ENCODE measurements around the gene MBOAT1.

The MBOAT1 gene

DNA sequence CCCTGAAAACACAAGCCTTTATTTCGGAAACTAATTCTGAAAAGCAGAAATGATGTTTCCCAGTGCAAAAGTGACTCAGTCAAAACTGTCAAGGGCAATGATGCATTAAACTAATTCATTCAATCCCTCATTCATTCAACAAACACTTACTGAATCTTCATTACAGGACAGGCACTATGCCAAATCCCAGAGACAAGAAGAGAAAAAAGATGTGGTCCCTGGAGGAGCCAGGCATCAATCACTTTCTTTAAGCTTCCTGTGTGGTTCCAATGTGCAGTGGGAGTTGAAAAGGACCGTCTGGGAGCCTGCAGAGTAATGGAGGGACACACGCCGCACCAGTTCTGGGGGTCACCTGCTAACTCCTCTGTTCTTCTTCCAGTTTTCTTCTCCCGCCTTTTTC lies 113.1 kb downstream of the MBOAT1 start:
- DNase-seq (ENCODE audit: low spot score): no peak

DNA sequence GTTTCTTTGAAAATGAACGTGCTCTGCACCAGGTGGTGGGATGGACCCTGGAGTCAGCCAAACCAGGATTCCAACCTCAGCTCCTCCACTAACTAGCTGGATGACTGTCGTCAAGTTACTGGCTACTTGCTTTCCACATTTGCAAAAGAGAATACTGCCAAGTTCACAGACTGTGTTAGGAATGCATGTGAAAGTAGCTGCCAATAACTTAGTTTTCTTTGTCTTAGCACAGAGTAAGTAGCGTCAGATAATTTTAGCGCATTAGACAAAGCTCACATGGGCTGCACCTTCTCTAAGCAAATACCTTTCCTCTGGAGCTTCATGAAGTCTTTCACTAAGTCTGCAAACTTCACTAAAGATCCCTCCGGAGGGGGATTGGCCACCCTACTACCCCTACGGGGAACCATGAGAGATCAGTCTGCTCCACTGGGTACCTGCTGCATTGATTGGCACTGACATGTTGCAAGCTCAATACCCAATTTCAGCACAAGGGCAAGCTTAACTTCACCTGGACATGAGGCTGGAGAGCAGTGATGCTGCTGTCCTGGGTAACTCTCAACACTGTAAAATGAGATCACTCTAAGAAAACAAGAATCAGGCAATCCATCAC lies 113.9 kb downstream of the MBOAT1 start:
- DNase-seq (ENCODE audit: low spot score): no peak

DNA sequence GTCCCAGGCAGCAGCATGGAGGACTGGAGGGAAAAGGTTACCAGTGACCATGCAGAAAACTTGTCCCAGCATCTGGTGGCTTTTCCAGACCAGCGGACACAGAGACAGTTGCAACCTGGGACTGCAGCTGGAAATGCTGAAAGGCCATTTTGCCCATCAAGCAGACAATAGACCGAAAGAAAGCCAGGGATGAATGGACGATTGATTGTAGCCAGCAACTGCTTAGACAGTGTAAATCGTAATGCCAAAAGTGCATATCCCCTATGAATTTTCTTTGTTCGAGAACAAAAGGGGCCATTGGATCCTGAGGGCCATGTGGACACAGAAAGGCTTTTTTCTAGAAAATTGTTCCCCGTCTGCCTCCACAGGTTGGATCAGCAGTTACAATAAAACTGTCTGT lies 115.7 kb downstream of the MBOAT1 start:
- DNase-seq (ENCODE audit: low spot score): no peak

DNA sequence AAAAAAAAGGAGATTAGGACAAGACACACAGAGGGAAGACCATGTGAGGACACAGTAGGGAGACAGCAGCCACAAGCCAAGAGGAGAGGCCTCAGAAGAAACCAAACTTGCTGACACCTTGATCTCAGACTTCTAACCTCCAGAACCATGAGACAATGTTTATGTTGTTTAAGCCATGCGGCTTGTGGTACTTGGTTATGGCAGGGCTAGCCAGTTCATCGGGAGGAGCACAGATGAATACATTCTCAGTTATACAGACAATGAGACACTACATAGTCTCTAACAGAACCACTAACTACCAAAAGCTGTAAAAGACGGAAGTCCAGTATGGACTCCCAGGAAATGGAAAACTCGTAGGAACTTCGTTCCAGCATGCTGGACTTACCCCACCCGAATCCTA lies 116.8 kb downstream of the MBOAT1 start:
- DNase-seq (ENCODE audit: low spot score): no peak

GRCh38 chr6:20092071-20092566 lies 120.2 kb downstream of the MBOAT1 start:
- peak; percentile 51 for DNase-seq (ENCODE audit: low spot score)

DNA sequence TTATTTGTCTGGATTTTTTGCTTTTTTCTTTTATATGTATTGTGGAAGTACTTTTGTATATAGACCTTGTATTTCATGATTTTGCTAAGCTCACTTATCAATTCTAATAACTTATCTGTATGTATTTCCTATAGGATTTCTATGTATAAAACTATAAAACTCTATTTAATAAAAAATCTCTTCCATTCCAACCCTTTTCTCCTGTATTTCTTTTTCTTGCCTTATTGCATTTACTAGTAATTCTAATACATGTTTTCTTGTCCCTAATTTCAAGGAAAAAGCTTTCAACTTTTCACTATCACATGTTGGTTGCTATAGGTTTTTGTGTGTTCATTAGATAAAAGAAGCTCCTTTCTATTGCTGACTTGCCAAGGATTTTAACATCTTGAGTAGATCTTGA lies 125.3 kb downstream of the MBOAT1 start:
- DNase-seq (ENCODE audit: low spot score): no peak

- DNase-seq (ENCODE audit: low spot score): no peak
Measured at GRCh38 chr6:20085817-20086216, 126.5 kb downstream of the MBOAT1 start.

- DNase-seq (ENCODE audit: low spot score): no peak
Measured at GRCh38 chr6:20084411-20084810, 127.9 kb downstream of the MBOAT1 start.

DNA sequence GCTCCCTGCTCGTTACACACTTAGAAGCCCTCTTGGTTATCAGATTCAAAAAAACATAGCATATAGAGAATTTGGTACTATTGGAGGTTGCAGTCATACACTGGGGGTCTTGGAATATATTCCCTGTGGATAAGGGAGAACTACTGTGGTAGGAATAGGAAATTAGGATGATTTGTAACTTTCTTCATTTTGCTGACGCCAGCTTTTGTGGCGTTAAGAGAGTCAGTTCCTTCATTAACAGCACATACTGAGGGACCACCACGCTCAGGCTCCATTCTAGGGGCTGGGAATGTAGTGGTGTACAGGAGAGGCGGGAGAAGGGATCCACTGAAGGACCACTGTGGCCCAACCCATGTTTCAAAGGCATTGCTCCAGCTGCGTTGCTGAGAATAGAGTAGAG lies 140.3 kb downstream of the MBOAT1 start:
- DNase-seq (ENCODE audit: low spot score): no peak

- DNase-seq (ENCODE audit: low spot score): no peak
Measured at GRCh38 chr6:20070047-20070446, 142.2 kb downstream of the MBOAT1 start.

- no peak for DNase-seq (ENCODE audit: low spot score)
Measured at GRCh38 chr6:20069021-20069522, 143.2 kb downstream of the MBOAT1 start.

GRCh38 chr6:20068421-20068988 lies 143.8 kb downstream of the MBOAT1 start:
- no peak for DNase-seq (ENCODE audit: low spot score)

DNA sequence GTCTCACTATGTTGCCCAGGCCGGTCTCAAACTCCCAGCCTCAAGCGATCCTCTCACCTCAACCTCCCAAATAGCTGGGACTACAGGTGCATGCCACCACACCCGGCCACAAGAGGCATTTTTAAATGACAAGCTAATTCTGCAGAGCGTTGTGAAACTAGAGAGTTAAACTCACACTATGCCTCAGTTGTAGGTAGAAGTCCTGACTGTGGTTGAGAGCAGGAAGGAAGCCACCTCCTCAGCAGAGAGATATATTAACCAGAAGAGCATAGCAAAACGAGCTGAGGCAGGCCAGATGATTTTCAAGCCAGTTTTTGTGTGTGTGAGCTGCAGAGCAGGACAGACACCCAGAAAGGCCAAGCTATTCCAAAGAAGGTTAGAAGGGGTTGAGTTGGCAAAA lies 150.3 kb downstream of the MBOAT1 start:
- no peak for DNase-seq (ENCODE audit: low spot score)

- no peak for DNase-seq (ENCODE audit: low spot score)
Measured at GRCh38 chr6:20060252-20060651, 152.0 kb downstream of the MBOAT1 start.

DNA sequence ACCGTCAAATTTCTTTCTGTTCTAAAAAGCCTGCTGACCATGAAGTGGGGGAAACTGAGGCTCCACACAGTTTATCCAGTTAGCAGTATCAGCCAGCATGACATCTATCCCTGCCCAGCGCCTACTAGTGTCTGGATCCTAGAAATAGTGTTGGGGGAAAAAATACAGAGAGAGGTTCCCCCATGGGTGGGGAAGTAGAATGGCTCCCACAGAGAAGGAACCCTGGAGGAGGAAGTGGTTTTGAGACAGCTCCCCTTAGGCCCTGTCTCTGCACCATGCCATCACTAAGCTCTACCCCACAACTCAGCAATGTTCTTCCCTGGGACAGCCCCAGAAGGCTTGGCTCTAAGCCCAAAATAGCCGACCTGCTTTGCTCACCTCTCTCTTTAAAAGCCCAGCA lies 153.4 kb downstream of the MBOAT1 start:
- no peak for DNase-seq (ENCODE audit: low spot score)

GRCh38 chr6:20058121-20058905 lies 154.0 kb downstream of the MBOAT1 start:
- no peak for DNase-seq (ENCODE audit: low spot score)

- DNase-seq (ENCODE audit: low spot score): peak; percentile 65
Measured at GRCh38 chr6:20056350-20056992, 155.8 kb downstream of the MBOAT1 start.

DNA sequence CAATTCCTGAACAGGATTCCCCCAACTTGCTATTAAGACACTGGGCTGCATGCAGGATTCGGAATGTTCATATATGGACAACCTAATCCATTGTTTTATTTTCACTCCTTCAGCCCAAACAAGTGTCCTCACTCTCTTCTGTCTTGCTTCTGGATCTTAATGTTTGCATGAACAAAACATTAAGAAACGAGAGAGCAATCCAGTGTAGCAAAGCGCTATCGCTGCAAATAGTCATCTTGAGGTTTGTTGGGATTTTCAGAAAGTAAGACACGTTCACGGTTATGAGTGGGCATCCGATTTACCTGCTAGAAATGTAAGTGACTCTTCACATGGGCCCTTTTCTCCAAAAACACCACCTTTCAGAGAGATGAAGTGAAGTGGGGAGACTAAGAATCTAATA lies 156.4 kb downstream of the MBOAT1 start:
- DNase-seq (ENCODE audit: low spot score): no peak

Measured in GM03348 (cell line).